SK-N-SH (cell line): Measurements from ENCODE around the gene POGK.

Experiments used
- CTCF ChIP-seq: fragments of 200-600 bp; sonication (generic); IDR thresholded peaks from 2 replicates; pipeline ENCODE4 v1.6.1; 2017; ENCODE audit warnings: antibody characterized with exemption, mild to moderate bottlenecking, moderate library complexity
- SIN3A ChIP-seq: IDR thresholded peaks from 2 replicates; pipeline ENCODE4 v1.6.1; 2012; ENCODE audit warnings: low read depth, mild to moderate bottlenecking, low read length, moderate library complexity, borderline replicate concordance

GRCh38 chr1:166844791-166845190 is 5.5 kb downstream of the POGK start:
- TF ChIP-seq CTCF, result no peak
- no peak for TF ChIP-seq SIN3A
